Muscle layer of duodenum (tissue), 2 donors: ENCODE results near the gene PRKAR2B.

Experiments used
- H3K27ac ChIP-seq: one replicate; pipeline ENCODE4 v1.7.0; 2013; ENCODE audit warnings: mild to moderate bottlenecking, low read length
- H3K27me3 ChIP-seq: one replicate; pipeline ENCODE4 v1.7.0; 2013; ENCODE audit warnings: low read depth, mild to moderate bottlenecking, control low read depth, low read length
- H3K36me3 ChIP-seq, 2 donors: one replicate each; pipeline ENCODE4 v1.7.0; 2013; ENCODE audit warnings: low read length in 2 of 2, control low read depth in 1 of 2, mild to moderate bottlenecking in 1 of 2; ENCODE audit not compliant: insufficient read depth in 2 of 2, control insufficient read depth in 1 of 2
- H3K4me1 ChIP-seq, 2 donors: one replicate each; pipeline ENCODE4 v1.7.0; 2013; ENCODE audit warnings: low read length in 2 of 2, mild to moderate bottlenecking in 2 of 2, control low read depth in 1 of 2, moderate library complexity in 1 of 2; ENCODE audit not compliant: insufficient read depth in 2 of 2, control insufficient read depth in 1 of 2
- H3K4me3 ChIP-seq, 2 donors: one replicate each; pipeline ENCODE4 v1.7.0; 2013; ENCODE audit warnings: low read length in 2 of 2, low read depth in 1 of 2, mild to moderate bottlenecking in 1 of 2
- H3K9me3 ChIP-seq, 2 donors: one replicate each; pipeline ENCODE4 v1.7.0; 2013; ENCODE audit warnings: low read length in 2 of 2, control low read depth in 1 of 2, mild to moderate bottlenecking in 1 of 2; ENCODE audit not compliant: control insufficient read depth in 1 of 2
- donor health status: healthy.

Gene PRKAR2B

GRCh38 chr7:107109955-107110354 lies 65.5 kb downstream of the PRKAR2B start:
- H3K36me3 ChIP-seq: no peaks in the 10 kb centered on the region
- H3K9me3 ChIP-seq: no peaks in the 10 kb centered on the region
- H3K27ac ChIP-seq: no peak overlapping the region
- no peaks in the 10 kb centered on the region for H3K4me1 ChIP-seq
- no peaks in the 10 kb centered on the region for H3K27me3 ChIP-seq
- no peak overlapping the region for H3K4me3 ChIP-seq

DNA sequence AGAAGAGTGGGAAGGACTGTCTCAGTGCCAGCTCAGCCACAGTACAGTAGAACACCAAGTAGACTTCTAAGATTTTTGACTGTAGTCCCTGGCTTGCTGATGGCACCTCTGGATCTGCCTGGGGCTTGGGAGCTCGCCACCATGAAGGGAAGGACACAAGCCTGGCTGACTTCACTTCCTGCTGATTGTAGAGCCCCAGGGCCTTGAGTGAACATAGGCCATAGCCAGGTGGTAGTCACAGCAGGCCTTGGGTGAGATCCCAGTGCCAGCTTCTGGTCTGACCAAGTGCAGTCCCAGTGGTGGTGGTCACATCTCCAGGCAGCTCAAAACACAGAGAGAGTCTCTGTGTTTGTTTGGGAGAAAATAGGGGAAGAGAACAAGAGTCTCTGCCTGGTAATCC lies 66.7 kb downstream of the PRKAR2B start:
- Histone ChIP-seq H3K4me1 (no peaks in the 10 kb centered on the region), H3K27me3 (no peaks in the 10 kb centered on the region), H3K9me3 (no peaks in the 10 kb centered on the region), H3K4me3 (no peak overlapping the region), H3K27ac (no peak overlapping the region), H3K36me3 (no peaks in the 10 kb centered on the region)

DNA sequence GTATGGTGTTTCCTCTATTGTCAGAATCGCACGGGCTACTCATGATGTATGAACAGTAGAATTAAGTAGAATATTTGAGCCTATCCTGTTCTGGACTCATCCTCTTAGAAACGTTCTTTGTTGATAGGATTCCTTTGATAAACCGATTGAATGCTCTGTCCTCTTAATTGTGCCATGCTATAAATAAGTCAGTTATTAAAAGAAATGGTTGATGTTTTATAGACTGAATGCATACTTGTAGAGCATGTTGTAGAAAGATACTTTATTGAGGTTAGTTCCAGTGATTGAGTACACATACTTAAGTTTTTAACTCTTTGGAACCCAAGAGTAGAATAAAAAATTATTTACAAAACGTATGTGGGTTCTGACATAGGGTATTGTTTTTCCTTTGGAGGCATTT lies 69.4 kb downstream of the PRKAR2B start:
- no peak overlapping the region for H3K4me3 ChIP-seq
- H3K9me3 ChIP-seq: no peaks in the 10 kb centered on the region
- H3K4me1 ChIP-seq: peaks cover 3 to 7% of the 10 kb centered on the region in 2 donors
- H3K27ac ChIP-seq: peak overlapping the region; percentile 27
- H3K36me3 ChIP-seq: no peaks in the 10 kb centered on the region
- H3K27me3 ChIP-seq: no peaks in the 10 kb centered on the region

DNA sequence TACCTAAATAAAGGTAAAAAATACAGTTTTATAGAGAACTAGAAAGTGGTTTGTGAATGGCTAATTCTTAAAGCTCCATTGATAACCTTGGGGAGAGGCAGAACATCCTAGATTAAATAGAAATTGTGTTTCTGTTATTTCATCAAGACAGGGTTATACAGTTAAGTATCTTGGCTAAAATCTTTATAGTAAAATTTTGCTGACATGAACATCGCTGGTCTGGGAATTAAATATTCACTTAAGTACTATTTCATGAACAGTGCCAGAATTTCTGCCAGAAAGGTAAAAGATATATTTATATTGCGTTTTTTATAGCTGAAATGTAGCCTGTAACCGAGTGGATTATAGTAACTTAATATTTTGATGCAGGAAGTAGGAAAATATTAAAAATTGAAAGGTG lies 70.6 kb downstream of the PRKAR2B start:
- peaks cover 3 to 8% of the 10 kb centered on the region in 2 donors for H3K4me1 ChIP-seq
- no peak overlapping the region for H3K4me3 ChIP-seq
- no peaks in the 10 kb centered on the region for H3K27me3 ChIP-seq
- H3K27ac ChIP-seq: no peak overlapping the region
- no peaks in the 10 kb centered on the region for H3K36me3 ChIP-seq
- no peaks in the 10 kb centered on the region for H3K9me3 ChIP-seq

- no peak overlapping the region for H3K27ac ChIP-seq
- H3K4me1 ChIP-seq: peaks cover 3 to 8% of the 10 kb centered on the region in 2 donors
- no peaks in the 10 kb centered on the region for H3K36me3 ChIP-seq
- H3K9me3 ChIP-seq: no peaks in the 10 kb centered on the region
- no peaks in the 10 kb centered on the region for H3K27me3 ChIP-seq
- no peak overlapping the region for H3K4me3 ChIP-seq
Observed at GRCh38 chr7:107115762-107116540, 71.4 kb downstream of the PRKAR2B start.

- peaks cover 3 to 11% of the 10 kb centered on the region in 2 donors for H3K4me1 ChIP-seq
- H3K27me3 ChIP-seq: no peaks in the 10 kb centered on the region
- H3K27ac ChIP-seq: no peak overlapping the region
- H3K36me3 ChIP-seq: no peaks in the 10 kb centered on the region
- H3K4me3 ChIP-seq: no peak overlapping the region
- H3K9me3 ChIP-seq: no peaks in the 10 kb centered on the region
Observed at GRCh38 chr7:107118109-107118900, 73.8 kb downstream of the PRKAR2B start.

- peaks cover 3 to 11% of the 10 kb centered on the region in 2 donors for H3K4me1 ChIP-seq
- no peak overlapping the region for H3K4me3 ChIP-seq
- H3K9me3 ChIP-seq: no peaks in the 10 kb centered on the region
- H3K36me3 ChIP-seq: no peaks in the 10 kb centered on the region
- no peak overlapping the region for H3K27ac ChIP-seq
- no peaks in the 10 kb centered on the region for H3K27me3 ChIP-seq
Observed at GRCh38 chr7:107119376-107120105, 75.0 kb downstream of the PRKAR2B start.

DNA sequence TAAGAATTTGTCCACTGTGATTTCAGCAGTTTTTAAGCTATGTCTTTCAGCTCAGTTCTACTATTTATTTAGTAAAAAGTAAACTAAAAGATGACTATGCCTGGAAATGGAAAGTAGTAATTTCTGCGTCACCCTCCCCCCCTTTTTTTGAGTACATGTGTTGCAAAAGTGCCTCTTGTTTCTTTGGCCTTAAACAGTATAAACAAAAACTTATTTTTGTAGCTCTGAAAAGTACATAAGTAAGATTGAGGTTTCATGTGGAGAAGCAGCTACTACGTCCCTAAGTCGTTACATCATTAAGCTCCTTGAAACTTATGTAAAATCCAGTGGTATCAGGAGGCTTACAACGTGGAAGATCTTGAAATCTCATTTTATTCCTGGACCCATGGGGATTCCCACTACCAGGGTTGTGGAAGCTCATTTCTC lies 78.0 kb downstream of the PRKAR2B start:
- H3K27ac ChIP-seq: peak overlapping the region; percentile 40
- peaks cover 3 to 11% of the 10 kb centered on the region in 2 donors for H3K4me1 ChIP-seq
- no peak overlapping the region for H3K4me3 ChIP-seq
- H3K9me3 ChIP-seq: no peaks in the 10 kb centered on the region
- H3K27me3 ChIP-seq: no peaks in the 10 kb centered on the region
- no peaks in the 10 kb centered on the region for H3K36me3 ChIP-seq

DNA sequence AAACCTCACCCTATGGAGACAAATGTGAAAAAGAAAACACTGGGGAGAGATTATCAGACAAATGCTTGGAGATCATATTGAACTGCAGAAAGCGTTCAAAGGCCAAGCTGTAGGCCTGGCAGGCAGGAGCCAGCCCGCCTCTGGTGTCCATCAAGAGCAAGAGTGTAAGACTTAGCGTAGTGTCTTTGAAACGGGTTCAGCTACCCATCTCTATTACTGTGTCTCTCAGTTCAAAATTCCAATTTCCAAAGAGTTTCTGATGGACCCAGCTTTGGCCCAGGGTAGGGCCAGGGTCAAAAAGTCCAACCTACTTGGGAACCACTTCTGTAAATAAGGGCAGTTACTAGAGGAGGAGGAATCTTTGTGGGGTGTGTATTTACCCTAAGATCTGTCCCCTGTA lies 78.9 kb downstream of the PRKAR2B start:
- Histone ChIP-seq H3K9me3 (no peaks in the 10 kb centered on the region), H3K27me3 (no peaks in the 10 kb centered on the region), H3K36me3 (no peaks in the 10 kb centered on the region), H3K4me1 (peaks cover 3 to 9% of the 10 kb centered on the region in 2 donors), H3K27ac (peak overlapping the region; percentile 40), H3K4me3 (no peak overlapping the region)

DNA sequence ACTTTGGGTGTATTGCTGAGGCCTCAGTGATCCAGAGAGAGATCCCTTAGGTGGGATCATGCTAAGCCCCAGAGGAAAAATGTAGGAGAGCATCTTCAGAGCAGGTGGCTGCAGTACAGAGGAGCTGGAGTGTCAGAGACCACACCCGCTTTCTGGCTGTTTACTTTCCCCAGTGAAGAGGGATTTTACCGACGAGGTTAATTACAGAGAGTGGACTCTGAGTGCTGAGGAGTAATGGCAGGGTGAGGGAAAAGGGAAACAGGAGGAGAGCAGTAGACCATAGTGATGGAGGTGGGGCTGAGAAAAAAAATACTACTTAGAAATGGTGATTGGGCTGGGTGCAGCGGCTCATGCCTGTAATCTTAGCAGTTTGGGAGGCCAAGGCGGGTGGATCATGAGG lies 81.0 kb downstream of the PRKAR2B start:
- no peaks in the 10 kb centered on the region for H3K27me3 ChIP-seq
- H3K4me3 ChIP-seq: no peak overlapping the region
- no peak overlapping the region for H3K27ac ChIP-seq
- no peaks in the 10 kb centered on the region for H3K36me3 ChIP-seq
- H3K4me1 ChIP-seq: peaks cover 0 to 3% of the 10 kb centered on the region in 2 donors
- H3K9me3 ChIP-seq: no peaks in the 10 kb centered on the region

GRCh38 chr7:107128217-107128616 lies 83.7 kb downstream of the PRKAR2B start:
- Histone ChIP-seq H3K4me3 (no peak overlapping the region), H3K9me3 (no peaks in the 10 kb centered on the region), H3K27me3 (no peaks in the 10 kb centered on the region), H3K27ac (no peak overlapping the region), H3K4me1 (no peaks in the 10 kb centered on the region), H3K36me3 (no peaks in the 10 kb centered on the region)
